PC-3 (cell line): Measurements from ENCODE around the gene TEAD1. TPM values are rescaled to one million over a fixed set of nuclear protein-coding genes. Genes with fewer than 3 reads are reported as not detected.

Source experiments
- ATAC-seq: fragments of 200-7000 bp; cut with Tn5 transposase; 2 replicates; pipeline ENCODE4 v1.9.1; 2020; ENCODE audit warnings: mild to moderate bottlenecking, moderate library complexity
- BruUV-seq: library from RNA; stranded (reverse); fragments of 400-500 nt; replicated peaks from 2 replicates; lab custom pipeline; 2021; lab: Mats Ljungman, UMichigan
- CTCF ChIA-PET: fragments of 300-600 bp; sonication (Branson Sonifier 250); formaldehyde crosslinking; loops from one replicate; lab custom pipeline; 2022; ENCODE audit warnings: antibody characterized with exemption; lab: Charles Lee
- POLR2A ChIA-PET: fragments of 300-600 bp; sonication (Branson Sonifier 250); formaldehyde crosslinking; loops from one replicate; lab custom pipeline; 2022; ENCODE audit warnings: antibody characterized with exemption; ENCODE audit not compliant: unreplicated experiment; lab: Charles Lee
- DNase-seq: peaks from one replicate; pipeline ENCODE4 v3.0.0-alpha.2; 2015
- H2AFZ ChIP-seq: fragments of 300-600 bp; sonication (generic); 2 replicates; pipeline ENCODE4 v1.6.0; 2016; ENCODE audit warnings: antibody characterized with exemption, low read length
- H3F3A ChIP-seq: fragments of 300-600 bp; sonication (generic); one replicate; pipeline ENCODE4 v1.6.0; 2017; ENCODE audit warnings: antibody characterized with exemption, low read length, control low read depth, mild to moderate bottlenecking; ENCODE audit not compliant: unreplicated experiment
- H3K27ac ChIP-seq: fragments of 300-600 bp; sonication (generic); 2 replicates; pipeline ENCODE4 v1.5.1; 2016; ENCODE audit warnings: mild to moderate bottlenecking, low read length
- H3K27me3 ChIP-seq: fragments of 300-600 bp; sonication (generic); 2 replicates; pipeline ENCODE4 v1.6.1; 2016; ENCODE audit warnings: low read length, mixed read lengths
- H3K36me3 ChIP-seq: fragments of 300-600 bp; sonication (generic); 2 replicates; pipeline ENCODE4 v1.6.1; 2016; ENCODE audit warnings: low read depth, mixed run types, low read length, mixed read lengths
- H3K4me1 ChIP-seq: fragments of 300-600 bp; sonication (generic); 2 replicates; pipeline ENCODE4 v1.5.1; 2016; ENCODE audit warnings: low read length; ENCODE audit not compliant: insufficient read depth
- H3K4me2 ChIP-seq: fragments of 300-600 bp; sonication (generic); 2 replicates; pipeline ENCODE4 v1.6.0; 2016; ENCODE audit warnings: low read length
- H3K4me3 ChIP-seq: fragments of 300-600 bp; sonication (generic); 2 replicates; pipeline ENCODE4 v1.5.1; 2016; ENCODE audit warnings: mild to moderate bottlenecking, low read length, mixed read lengths
- H3K79me2 ChIP-seq: fragments of 300-600 bp; sonication (generic); 2 replicates; pipeline ENCODE4 v1.6.1; 2017; ENCODE audit warnings: low read length, mixed read lengths
- H3K9ac ChIP-seq: fragments of 300-600 bp; sonication (generic); 2 replicates; pipeline ENCODE4 v1.6.0; 2016; ENCODE audit warnings: mild to moderate bottlenecking, low read length
- H3K9me2 ChIP-seq: fragments of 300-600 bp; sonication (generic); replicated peaks from 2 replicates; pipeline ENCODE4 v1.6.1; 2016; ENCODE audit warnings: mixed run types, low read length, mixed read lengths
- H3K9me3 ChIP-seq: fragments of 300-600 bp; sonication (generic); 2 replicates; pipeline ENCODE4 v1.6.1; 2016; ENCODE audit warnings: low read length, mixed read lengths
- H4K20me1 ChIP-seq: fragments of 300-600 bp; sonication (generic); 2 replicates; pipeline ENCODE4 v1.6.1; 2016; ENCODE audit warnings: low read length, mixed read lengths
- CTCF ChIP-seq: fragments of 300-600 bp; sonication (generic); conservative IDR thresholded peaks from 2 replicates; pipeline ENCODE4 v1.5.1; 2017; ENCODE audit warnings: antibody characterized with exemption, low read depth, mild to moderate bottlenecking, low read length
- EZH2 ChIP-seq: fragments of 300-600 bp; sonication (generic); IDR thresholded peaks from one replicate; pipeline ENCODE4 v1.6.1; 2017; ENCODE audit warnings: antibody characterized with exemption, mild to moderate bottlenecking, low read length; ENCODE audit not compliant: unreplicated experiment
- EZH2phosphoT487 ChIP-seq: fragments of 300-600 bp; sonication (generic); IDR thresholded peaks from 2 replicates; pipeline ENCODE4 v1.6.1; 2018; ENCODE audit warnings: mild to moderate bottlenecking, antibody characterized with exemption, low read length, borderline replicate concordance
- intact Hi-C: fragments of 100-400 bp; cut with micrococcal nuclease; formaldehyde crosslinking; loops from 2 replicates; pipeline ENCODE4 v1.9.0; 2023
- total RNA-seq: library from RNA; depleted of rRNA; stranded (reverse); fragments of >200 nt; gene quantifications from 2 replicates; pipeline ENCODE4 v1.2.3, GENCODE V29; 2014

Gene TEAD1
- total RNA-seq, 1 experiment from 2014 or later, result 70.2 TPM

DNA sequence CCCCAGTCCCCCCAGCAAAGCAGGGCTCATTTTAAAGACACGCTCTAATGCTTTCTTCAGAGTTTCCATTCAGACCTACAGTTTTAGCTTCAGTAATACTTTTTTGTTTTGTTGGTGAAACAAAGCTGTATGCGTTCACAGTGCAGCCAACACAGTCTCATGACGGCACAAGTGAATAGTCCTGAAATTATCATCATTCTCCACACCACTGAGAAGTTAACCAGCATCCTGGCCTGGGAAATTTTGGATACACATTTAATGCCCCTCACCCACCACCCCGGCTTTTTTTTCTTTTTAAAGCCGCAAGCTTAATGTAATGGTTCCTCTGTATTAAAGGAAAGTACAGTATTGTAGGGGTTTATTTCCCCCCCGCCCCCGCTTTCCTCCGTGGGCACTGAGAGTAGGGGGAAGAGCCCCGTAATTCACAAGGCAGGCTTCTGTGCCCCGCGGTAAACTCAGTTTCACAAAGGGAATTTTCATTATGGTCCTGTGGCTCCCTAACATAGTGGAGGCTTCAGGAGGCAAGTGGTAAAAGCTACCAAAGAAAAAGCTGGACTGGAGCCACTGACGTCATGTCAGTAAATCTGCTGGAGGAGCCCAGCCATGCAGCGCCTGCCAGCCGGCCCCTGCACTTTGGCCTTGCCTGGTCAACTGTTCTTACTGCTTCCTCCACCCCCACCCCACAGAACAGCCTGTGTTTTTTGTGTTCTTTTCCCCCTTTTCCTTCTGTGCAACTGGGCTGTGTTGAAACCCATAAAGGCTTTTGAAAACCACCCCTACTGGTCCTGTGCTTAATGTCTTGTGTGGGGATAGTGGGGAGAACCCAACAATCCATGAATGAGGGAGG, 18.2 kb downstream of the TEAD1 start:
- Histone ChIP-seq H3K79me2 (peaks cover 90% of the 10 kb centered on the region), H3K36me3 (no peaks in the 10 kb centered on the region), H3K4me1 (peaks cover 83% of the 10 kb centered on the region), H4K20me1 (peaks cover 11% of the 10 kb centered on the region; the same call in 1 of the 2 replicates), H3K4me2 (peak overlapping the region; percentile 86), H3K9ac (peak overlapping the region; percentile 80), H3K9me2 (no peaks in the 10 kb centered on the region), H3K9me3 (no peaks in the 10 kb centered on the region), H3F3A (peaks cover 20% of the 10 kb centered on the region), H3K4me3 (peak overlapping the region; percentile 45), H3K27ac (peak overlapping the region; percentile 99), H3K27me3 (no peaks in the 10 kb centered on the region), H2AFZ (no peak overlapping the region)
- ChIA-PET POLR2A (interaction anchor here (1.2 kb wide), 1 partner anchor 19 kb away, joined by 5 read pairs; no protein-coding TSS in a partner anchor), CTCF (interaction anchor here (0.7 to 1.0 kb wide), 2 partner anchors 14 to 62 kb away, joined by 3 to 4 read pairs; no protein-coding TSS in a partner anchor)
- BruUV-seq, result no TSS peak
- intact Hi-C loops, result loop anchor here (1.0 to 5.0 kb wide), 5 partner anchors 18 to 110 kb away; partner anchors contain the start of gene TEAD1
- peak; percentile 81 for DNase-seq
- peak; percentile 42 for ATAC-seq
- TF ChIP-seq EZH2, result no peak
- TF ChIP-seq EZH2phosphoT487, result no peak
- TF ChIP-seq CTCF, result no peak

- H3K4me1 ChIP-seq, result peaks cover 83% of the 10 kb centered on the region
- intact Hi-C loops, result loop anchor here (1.0 to 5.0 kb wide), 5 partner anchors 19 to 109 kb away; partner anchors contain the start of gene TEAD1
- no TSS peak for BruUV-seq
These were observed 18.9 kb downstream of the TEAD1 start for GRCh38 chr11:12693094-12693478.

GRCh38 chr11:12693479-12694182, 19.4 kb downstream of the TEAD1 start:
- ATAC-seq (peak; percentile 82), DNase-seq (peak; percentile 96)
- ChIA-PET POLR2A (interaction anchor here (0.5 to 1.2 kb wide), 2 partner anchors 17 to 20 kb away, joined by 5 to 6 read pairs; no protein-coding TSS in a partner anchor), CTCF (interaction anchor here (1.0 kb wide), 1 partner anchor 60 kb away, joined by 4 read pairs; no protein-coding TSS in a partner anchor)
- BruUV-seq, result TSS peak; percentile 86
- H3K9me3 ChIP-seq, result no peaks in the 10 kb centered on the region
- H3K9ac ChIP-seq, result peak overlapping the region; percentile 95
- TF ChIP-seq EZH2phosphoT487, result no peak
- no peak for TF ChIP-seq EZH2
- peak overlapping the region; percentile 99 for H3K27ac ChIP-seq
- H3K36me3 ChIP-seq, result no peaks in the 10 kb centered on the region
- peaks cover 83% of the 10 kb centered on the region for H3K4me1 ChIP-seq
- H3K4me2 ChIP-seq, result peak overlapping the region; percentile 86
- H2AFZ ChIP-seq, result no peak overlapping the region
- H3K27me3 ChIP-seq, result no peaks in the 10 kb centered on the region
- peaks cover 20% of the 10 kb centered on the region for H3F3A ChIP-seq
- intact Hi-C loops, result loop anchor here (1.0 to 5.0 kb wide), 5 partner anchors 19 to 109 kb away; partner anchors contain the start of gene TEAD1
- H4K20me1 ChIP-seq, result no peaks in the 10 kb centered on the region
- no peaks in the 10 kb centered on the region for H3K9me2 ChIP-seq
- H3K4me3 ChIP-seq, result peak overlapping the region; percentile 58
- H3K79me2 ChIP-seq, result peaks cover 90% of the 10 kb centered on the region

More at GRCh38 chr11:12693094-12693478, 18.9 kb downstream of the TEAD1 start:
- Histone ChIP-seq H3K4me2 (peak overlapping the region; percentile 86), H3K79me2 (peaks cover 90% of the 10 kb centered on the region), H3K4me3 (peak overlapping the region; percentile 45), H2AFZ (no peak overlapping the region), H3K27ac (peak overlapping the region; percentile 99), H3K9ac (peak overlapping the region; percentile 80), H3K27me3 (no peaks in the 10 kb centered on the region), H3F3A (peaks cover 20% of the 10 kb centered on the region), H4K20me1 (0 out of 2 replicates have a peak, but pooled peaks cover 5% of the 10 kb centered on the region), H3K9me2 (no peaks in the 10 kb centered on the region), H3K9me3 (no peaks in the 10 kb centered on the region), H3K36me3 (no peaks in the 10 kb centered on the region)
- TF ChIP-seq EZH2 (no peak), EZH2phosphoT487 (no peak)
- ChIA-PET POLR2A (interaction anchor here (1.2 kb wide), 1 partner anchor 19 kb away, joined by 5 read pairs; no protein-coding TSS in a partner anchor), CTCF (interaction anchor here (1.0 kb wide), 1 partner anchor 61 kb away, joined by 4 read pairs; no protein-coding TSS in a partner anchor)
- ATAC-seq (peak; percentile 3), DNase-seq (no peak)
